ENCODE results near the gene LAIR1. TPM values are rescaled to one million over a fixed set of nuclear protein-coding genes. Genes with fewer than 3 reads are reported as not detected.

Gene LAIR1
- total and polyA plus RNA-seq, 2 experiments from 2014 or later: not detected

DNA sequence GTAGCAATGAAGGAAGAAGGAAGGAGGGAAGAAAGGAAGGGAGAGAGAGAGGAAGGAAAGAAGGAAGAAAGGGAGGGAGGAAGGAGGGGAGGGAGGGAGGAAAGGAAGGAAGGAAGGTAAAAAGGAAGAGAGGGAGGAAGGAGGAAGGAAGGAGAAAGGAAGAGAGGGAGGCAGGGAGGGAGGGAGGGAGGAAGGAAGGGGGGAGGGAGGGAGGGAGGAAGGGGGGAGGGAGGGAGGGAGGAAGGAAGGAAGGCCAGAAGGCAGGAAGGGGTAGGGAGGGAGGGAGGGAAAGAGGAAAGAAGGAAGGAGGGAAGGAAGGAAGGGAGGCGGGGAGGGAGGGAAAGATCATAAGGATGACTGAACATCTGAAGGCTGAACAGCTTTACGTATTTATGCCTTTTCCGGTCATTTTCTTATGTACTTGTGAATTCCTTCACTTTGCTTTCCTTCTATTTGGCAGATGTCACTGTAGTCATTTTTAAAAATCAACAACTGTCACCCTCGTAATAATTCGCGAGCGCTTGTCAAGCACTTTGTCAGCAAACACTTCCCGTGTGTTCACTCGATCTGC, 43.8 kb upstream of the LAIR1 start:
- Histone ChIP-seq H3K4me3 (no peak overlapping the region), H2AFZ (no peak overlapping the region), H3K36me3 (ENCODE audit: low read depth) (no peaks in the 10 kb centered on the region), H4K20me1 (ENCODE audit: insufficient read depth) (no peaks in the 10 kb centered on the region), H3F3A (ENCODE audit: insufficient read depth) (no peaks in the 10 kb centered on the region), H3K27ac (no peak overlapping the region), H3K9me3 (ENCODE audit: low read depth) (no peaks in the 10 kb centered on the region), H3K4me2 (ENCODE audit: unreplicated experiment) (no peak overlapping the region), H3K79me2 (ENCODE audit: insufficient read depth) (no peaks in the 10 kb centered on the region), H3K9me2 (ENCODE audit: insufficient read depth) (no peaks in the 10 kb centered on the region), H3K4me1 (ENCODE audit: insufficient read depth) (no peaks in the 10 kb centered on the region), H3K27me3 (replicated peaks; ENCODE audit: insufficient read depth) (no peaks in the 10 kb centered on the region; the same call in 1 of the 2 replicates), H3K9ac (no peak overlapping the region)
- in situ Hi-C loops (cut with MboI): no loop called here
- no peak for DNase-seq
- WGBS, 2 experiments (ENCODE audit: low coverage in 1 of 2, low lambda C conversion rate in 2 of 2, missing lambda C conversion rate in 2 of 2): 51% methylated on average over 8 to 9 of the region's 9 CpGs
- TF ChIP-seq EZH2 (IDR thresholded peaks at IDR 0.05; ENCODE audit: insufficient read depth, poor library complexity, severe bottlenecking) (no peak), EZH2phosphoT487 (IDR thresholded peaks at IDR 0.05; ENCODE audit: insufficient read depth, low read depth) (no peak)

DNA sequence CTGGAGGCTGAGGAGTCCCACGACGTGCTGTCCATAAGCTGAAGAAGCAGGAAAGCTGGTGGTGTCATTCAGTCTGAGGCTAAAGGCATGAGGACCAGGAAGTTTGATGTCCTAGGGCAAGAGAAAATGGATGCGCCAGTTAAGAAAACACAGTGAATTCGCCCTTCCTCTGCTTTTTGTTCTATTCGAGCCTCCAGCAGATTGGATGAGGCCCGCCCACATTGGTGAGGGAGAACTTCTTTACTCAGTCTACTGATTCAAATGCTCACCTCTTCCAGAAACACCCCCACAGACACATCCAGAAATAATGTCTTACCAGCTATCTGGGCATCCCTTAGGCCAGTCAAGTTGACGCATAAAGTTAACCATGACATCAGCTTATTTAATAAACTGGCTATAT, 43.0 kb upstream of the LAIR1 start:
- no peak overlapping the region for H3K9ac ChIP-seq
- no peaks in the 10 kb centered on the region for H3K9me3 ChIP-seq (ENCODE audit: low read depth)
- no peaks in the 10 kb centered on the region; the same call in 1 of the 2 replicates for H3K27me3 ChIP-seq (replicated peaks; ENCODE audit: insufficient read depth)
- H3K4me2 ChIP-seq (ENCODE audit: unreplicated experiment): no peak overlapping the region
- no peak for TF ChIP-seq EZH2 (IDR thresholded peaks at IDR 0.05; ENCODE audit: insufficient read depth, poor library complexity, severe bottlenecking)
- no peak for TF ChIP-seq EZH2phosphoT487 (IDR thresholded peaks at IDR 0.05; ENCODE audit: insufficient read depth, low read depth)
- H3K79me2 ChIP-seq (ENCODE audit: insufficient read depth): no peaks in the 10 kb centered on the region
- no peaks in the 10 kb centered on the region for H3K4me1 ChIP-seq (ENCODE audit: insufficient read depth)
- no peak for DNase-seq
- no peak overlapping the region for H2AFZ ChIP-seq
- no peak overlapping the region for H3K4me3 ChIP-seq
- in situ Hi-C loops (cut with MboI): no loop called here
- no peaks in the 10 kb centered on the region for H3K9me2 ChIP-seq (ENCODE audit: insufficient read depth)
- 41 to 42% methylated on average over 7 of the region's 7 CpGs for WGBS, 2 experiments (ENCODE audit: low coverage in 1 of 2, low lambda C conversion rate in 2 of 2, missing lambda C conversion rate in 2 of 2)
- H3F3A ChIP-seq (ENCODE audit: insufficient read depth): no peaks in the 10 kb centered on the region
- no peak overlapping the region for H3K27ac ChIP-seq
- no peaks in the 10 kb centered on the region for H3K36me3 ChIP-seq (ENCODE audit: low read depth)
- H4K20me1 ChIP-seq (ENCODE audit: insufficient read depth): no peaks in the 10 kb centered on the region

DNA sequence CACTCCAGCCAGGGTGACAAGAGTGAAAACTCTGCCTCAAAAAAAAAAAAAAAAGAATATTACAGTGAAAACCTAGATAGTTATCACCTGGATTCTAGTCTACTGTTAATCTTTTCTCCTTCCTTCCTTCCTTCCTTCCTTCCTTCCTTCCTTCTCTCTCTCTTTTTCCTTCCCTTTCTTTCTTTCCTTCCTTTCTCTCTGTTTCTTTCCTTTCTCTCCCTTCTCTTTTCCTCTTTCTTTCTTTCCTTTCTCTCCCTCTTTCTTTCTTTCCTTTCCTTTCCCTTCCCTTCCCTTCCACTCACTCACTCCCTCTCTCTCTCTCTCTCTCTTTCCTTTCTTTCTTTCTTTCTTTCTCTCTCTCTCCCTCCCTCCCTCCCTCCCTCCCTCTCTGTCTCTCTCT, 40.9 kb upstream of the LAIR1 start:
- H3K9me2 ChIP-seq (ENCODE audit: insufficient read depth): no peaks in the 10 kb centered on the region
- H3K9ac ChIP-seq: no peak overlapping the region
- no peak for DNase-seq
- no peaks in the 10 kb centered on the region for H3K36me3 ChIP-seq (ENCODE audit: low read depth)
- TF ChIP-seq EZH2phosphoT487 (IDR thresholded peaks at IDR 0.05; ENCODE audit: insufficient read depth, low read depth): no peak
- TF ChIP-seq EZH2 (IDR thresholded peaks at IDR 0.05; ENCODE audit: insufficient read depth, poor library complexity, severe bottlenecking): no peak
- H3K4me3 ChIP-seq: no peak overlapping the region
- in situ Hi-C loops (cut with MboI): no loop called here
- no peaks in the 10 kb centered on the region for H3K79me2 ChIP-seq (ENCODE audit: insufficient read depth)
- no peak overlapping the region for H3K4me2 ChIP-seq (ENCODE audit: unreplicated experiment)
- H3K9me3 ChIP-seq (ENCODE audit: low read depth): no peaks in the 10 kb centered on the region
- no peaks in the 10 kb centered on the region for H4K20me1 ChIP-seq (ENCODE audit: insufficient read depth)
- no peak overlapping the region for H3K27ac ChIP-seq
- H3K27me3 ChIP-seq (replicated peaks; ENCODE audit: insufficient read depth): no peaks in the 10 kb centered on the region; the same call in 1 of the 2 replicates
- H3K4me1 ChIP-seq (ENCODE audit: insufficient read depth): no peaks in the 10 kb centered on the region
- no peak overlapping the region for H2AFZ ChIP-seq
- H3F3A ChIP-seq (ENCODE audit: insufficient read depth): no peaks in the 10 kb centered on the region

DNA sequence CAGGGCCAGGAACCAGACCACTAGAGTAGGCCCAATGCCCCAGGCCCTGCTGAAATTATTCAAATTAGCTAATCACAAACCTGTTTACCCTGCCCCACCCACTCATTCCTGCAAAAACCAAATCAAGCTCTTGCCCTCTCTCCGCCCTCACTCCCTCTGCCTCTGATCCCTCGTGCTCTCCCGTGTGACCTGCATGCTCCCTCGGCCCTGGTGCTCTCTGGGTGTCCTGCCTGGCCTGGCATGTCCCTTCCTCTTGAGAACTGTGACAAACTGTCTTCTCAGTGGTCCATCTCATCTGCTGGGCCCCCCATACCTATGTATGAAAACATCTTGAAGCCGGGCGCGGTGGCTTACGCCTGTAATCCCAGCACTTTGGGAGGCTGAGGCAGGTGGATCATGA, 38.3 kb upstream of the LAIR1 start:
- no peak overlapping the region for H3K4me2 ChIP-seq (ENCODE audit: unreplicated experiment)
- H3K27me3 ChIP-seq (replicated peaks; ENCODE audit: insufficient read depth): no peaks in the 10 kb centered on the region
- no peaks in the 10 kb centered on the region for H3K79me2 ChIP-seq (ENCODE audit: insufficient read depth)
- no peaks in the 10 kb centered on the region for H3K9me3 ChIP-seq (ENCODE audit: low read depth)
- H3K4me3 ChIP-seq: no peak overlapping the region
- in situ Hi-C loops (cut with MboI): no loop called here
- H3K4me1 ChIP-seq (ENCODE audit: insufficient read depth): no peaks in the 10 kb centered on the region
- no peak overlapping the region for H3K9ac ChIP-seq
- WGBS, 2 experiments (ENCODE audit: low coverage in 1 of 2, low lambda C conversion rate in 2 of 2, missing lambda C conversion rate in 2 of 2): 38 to 46% methylated on average over 8 of the region's 8 CpGs
- H3F3A ChIP-seq (ENCODE audit: insufficient read depth): no peaks in the 10 kb centered on the region
- no peaks in the 10 kb centered on the region for H3K36me3 ChIP-seq (ENCODE audit: low read depth)
- H4K20me1 ChIP-seq (ENCODE audit: insufficient read depth): no peaks in the 10 kb centered on the region
- no peaks in the 10 kb centered on the region for H3K9me2 ChIP-seq (ENCODE audit: insufficient read depth)
- TF ChIP-seq EZH2 (IDR thresholded peaks at IDR 0.05; ENCODE audit: insufficient read depth, poor library complexity, severe bottlenecking) (no peak), EZH2phosphoT487 (IDR thresholded peaks at IDR 0.05; ENCODE audit: insufficient read depth, low read depth) (no peak)
- H2AFZ ChIP-seq: no peak overlapping the region
- no peak for DNase-seq
- H3K27ac ChIP-seq: no peak overlapping the region

DNA sequence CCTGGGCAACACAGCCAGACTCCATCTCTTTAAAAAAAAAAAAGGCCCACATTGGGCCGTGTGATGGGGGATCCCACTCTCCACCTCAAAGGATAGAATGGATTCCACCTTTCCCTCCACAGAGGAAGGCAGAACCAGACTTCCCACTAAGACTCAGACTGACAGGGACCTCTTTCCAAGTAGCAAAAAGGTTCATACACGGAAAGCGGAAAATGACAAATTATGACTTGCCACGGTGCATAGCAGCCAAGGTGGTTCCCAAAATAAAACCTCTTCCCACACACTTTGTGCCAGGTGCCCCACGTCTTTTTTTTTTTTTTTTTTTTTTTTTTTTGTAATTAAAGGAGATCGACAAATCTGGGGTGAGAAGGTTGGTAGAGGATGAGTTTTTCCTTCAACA, 36.2 kb upstream of the LAIR1 start:
- Histone ChIP-seq H3K27me3 (replicated peaks; ENCODE audit: insufficient read depth) (no peaks in the 10 kb centered on the region), H4K20me1 (ENCODE audit: insufficient read depth) (no peaks in the 10 kb centered on the region), H3K4me2 (ENCODE audit: unreplicated experiment) (no peak overlapping the region), H3F3A (ENCODE audit: insufficient read depth) (no peaks in the 10 kb centered on the region), H3K4me3 (no peak overlapping the region), H2AFZ (no peak overlapping the region), H3K9me2 (ENCODE audit: insufficient read depth) (no peaks in the 10 kb centered on the region), H3K9ac (no peak overlapping the region), H3K79me2 (ENCODE audit: insufficient read depth) (no peaks in the 10 kb centered on the region), H3K36me3 (ENCODE audit: low read depth) (no peaks in the 10 kb centered on the region), H3K4me1 (ENCODE audit: insufficient read depth) (no peaks in the 10 kb centered on the region), H3K9me3 (ENCODE audit: low read depth) (no peaks in the 10 kb centered on the region), H3K27ac (no peak overlapping the region)
- 52 to 53% methylated on average over 6 of the region's 6 CpGs for WGBS, 2 experiments (ENCODE audit: low coverage in 1 of 2, low lambda C conversion rate in 2 of 2, missing lambda C conversion rate in 2 of 2)
- no peak for DNase-seq
- TF ChIP-seq EZH2 (IDR thresholded peaks at IDR 0.05; ENCODE audit: insufficient read depth, poor library complexity, severe bottlenecking) (no peak), EZH2phosphoT487 (IDR thresholded peaks at IDR 0.05; ENCODE audit: insufficient read depth, low read depth) (no peak)
- in situ Hi-C loops (cut with MboI): no loop called here
